ENCODE data around the gene DENND1A.

DNA sequence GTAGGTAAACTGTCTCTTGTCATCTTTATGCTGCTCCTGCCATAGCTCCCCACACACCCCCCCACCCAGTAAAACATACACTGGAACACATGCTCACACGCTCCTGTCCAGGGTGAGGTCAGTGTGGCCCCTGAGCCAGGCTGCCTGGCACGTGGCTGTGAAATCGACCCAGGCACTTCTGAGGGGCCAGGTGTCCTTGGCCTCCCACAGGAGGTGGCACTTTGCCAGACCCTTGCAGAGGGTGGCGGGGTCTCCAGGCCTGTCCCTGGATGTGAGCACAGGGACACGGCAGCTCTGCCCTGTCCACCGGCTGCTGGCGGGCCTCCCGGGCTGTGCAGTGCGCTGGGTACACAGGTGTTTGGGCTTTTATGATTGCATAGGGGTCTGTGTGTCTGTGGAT, 583.9 kb downstream of the DENND1A start:
- TF ChIP-seq, protein P1, sequence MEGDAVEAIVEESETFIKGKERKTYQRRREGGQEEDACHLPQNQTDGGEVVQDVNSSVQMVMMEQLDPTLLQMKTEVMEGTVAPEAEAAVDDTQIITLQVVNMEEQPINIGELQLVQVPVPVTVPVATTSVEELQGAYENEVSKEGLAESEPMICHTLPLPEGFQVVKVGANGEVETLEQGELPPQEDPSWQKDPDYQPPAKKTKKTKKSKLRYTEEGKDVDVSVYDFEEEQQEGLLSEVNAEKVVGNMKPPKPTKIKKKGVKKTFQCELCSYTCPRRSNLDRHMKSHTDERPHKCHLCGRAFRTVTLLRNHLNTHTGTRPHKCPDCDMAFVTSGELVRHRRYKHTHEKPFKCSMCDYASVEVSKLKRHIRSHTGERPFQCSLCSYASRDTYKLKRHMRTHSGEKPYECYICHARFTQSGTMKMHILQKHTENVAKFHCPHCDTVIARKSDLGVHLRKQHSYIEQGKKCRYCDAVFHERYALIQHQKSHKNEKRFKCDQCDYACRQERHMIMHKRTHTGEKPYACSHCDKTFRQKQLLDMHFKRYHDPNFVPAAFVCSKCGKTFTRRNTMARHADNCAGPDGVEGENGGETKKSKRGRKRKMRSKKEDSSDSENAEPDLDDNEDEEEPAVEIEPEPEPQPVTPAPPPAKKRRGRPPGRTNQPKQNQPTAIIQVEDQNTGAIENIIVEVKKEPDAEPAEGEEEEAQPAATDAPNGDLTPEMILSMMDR (IDR thresholded peaks at IDR 0.05), result no peak
- TF ChIP-seq, protein P2, sequence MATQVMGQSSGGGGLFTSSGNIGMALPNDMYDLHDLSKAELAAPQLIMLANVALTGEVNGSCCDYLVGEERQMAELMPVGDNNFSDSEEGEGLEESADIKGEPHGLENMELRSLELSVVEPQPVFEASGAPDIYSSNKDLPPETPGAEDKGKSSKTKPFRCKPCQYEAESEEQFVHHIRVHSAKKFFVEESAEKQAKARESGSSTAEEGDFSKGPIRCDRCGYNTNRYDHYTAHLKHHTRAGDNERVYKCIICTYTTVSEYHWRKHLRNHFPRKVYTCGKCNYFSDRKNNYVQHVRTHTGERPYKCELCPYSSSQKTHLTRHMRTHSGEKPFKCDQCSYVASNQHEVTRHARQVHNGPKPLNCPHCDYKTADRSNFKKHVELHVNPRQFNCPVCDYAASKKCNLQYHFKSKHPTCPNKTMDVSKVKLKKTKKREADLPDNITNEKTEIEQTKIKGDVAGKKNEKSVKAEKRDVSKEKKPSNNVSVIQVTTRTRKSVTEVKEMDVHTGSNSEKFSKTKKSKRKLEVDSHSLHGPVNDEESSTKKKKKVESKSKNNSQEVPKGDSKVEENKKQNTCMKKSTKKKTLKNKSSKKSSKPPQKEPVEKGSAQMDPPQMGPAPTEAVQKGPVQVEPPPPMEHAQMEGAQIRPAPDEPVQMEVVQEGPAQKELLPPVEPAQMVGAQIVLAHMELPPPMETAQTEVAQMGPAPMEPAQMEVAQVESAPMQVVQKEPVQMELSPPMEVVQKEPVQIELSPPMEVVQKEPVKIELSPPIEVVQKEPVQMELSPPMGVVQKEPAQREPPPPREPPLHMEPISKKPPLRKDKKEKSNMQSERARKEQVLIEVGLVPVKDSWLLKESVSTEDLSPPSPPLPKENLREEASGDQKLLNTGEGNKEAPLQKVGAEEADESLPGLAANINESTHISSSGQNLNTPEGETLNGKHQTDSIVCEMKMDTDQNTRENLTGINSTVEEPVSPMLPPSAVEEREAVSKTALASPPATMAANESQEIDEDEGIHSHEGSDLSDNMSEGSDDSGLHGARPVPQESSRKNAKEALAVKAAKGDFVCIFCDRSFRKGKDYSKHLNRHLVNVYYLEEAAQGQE (IDR thresholded peaks at IDR 0.05; ENCODE audit: insufficient read depth in 1 of 2, low read depth in 2 of 2, low read length in 1 of 2), result no peak
- no peak for TF ChIP-seq SIN3A (IDR thresholded peaks at IDR 0.05; ENCODE audit: borderline replicate concordance, insufficient read depth, low read depth, low read length)
- TF ChIP-seq POLR2AphosphoS5 (IDR thresholded peaks at IDR 0.05; ENCODE audit: low read depth, low read length), result no peak
- TF ChIP-seq TCF7L2 (IDR thresholded peaks at IDR 0.05; ENCODE audit: low read depth, low read length), result no peak
